ENCODE data around the gene BTN2A1. TPM values are rescaled to one million over a fixed set of nuclear protein-coding genes. Genes with fewer than 3 reads are reported as not detected.

The BTN2A1 gene
- total and polyA plus RNA-seq, 10 of the 15 experiments (the other 5 are each of a cell fraction or from before 2014, with no cell fraction given): 8.2 to 28.0 (median 15.8) TPM

- no peaks in the 10 kb centered on the region for H4K20me1 ChIP-seq (ENCODE audit: control insufficient read depth, insufficient read depth)
- SMC1A ChIA-PET (ENCODE audit: uncharacterized antibody, unreplicated experiment): no interaction called here
- POLR2A ChIA-PET: interaction anchor here (1.0 kb wide), 1 partner anchor 172 kb away, joined by 3 read pairs; no protein-coding TSS in a partner anchor
- RAD21 ChIA-PET (ENCODE audit: unreplicated experiment): no interaction called here
- no peak overlapping the region for H3K9ac ChIP-seq (ENCODE audit: control insufficient read depth, insufficient read depth, low read length)
- no TSS peak for BruUV-seq (replicated peaks)
- intact Hi-C loops (cut with micrococcal nuclease; ENCODE audit: unreplicated experiment): no loop called here
- TF ChIP-seq BCL3 (IDR thresholded peaks at IDR 0.05; ENCODE audit: borderline replicate concordance, insufficient read depth, low read depth, low read length, poor library complexity, severe bottlenecking): no peak
- TF ChIP-seq TCF12 (IDR thresholded peaks at IDR 0.05; ENCODE audit: low read depth, low read length): no peak
- TF ChIP-seq CREM (IDR thresholded peaks at IDR 0.05; ENCODE audit: low read depth): no peak
- no peak for TF ChIP-seq EZH2 (IDR thresholded peaks at IDR 0.05; ENCODE audit: borderline replicate concordance, control insufficient read depth, low read depth, low read length)
- TF ChIP-seq MEF2A (IDR thresholded peaks at IDR 0.05; ENCODE audit: insufficient read depth, low read depth, low read length): no peak
- TF ChIP-seq NR2F1 (conservative IDR thresholded peaks at IDR 0.05): no peak
- TF ChIP-seq MAX (IDR thresholded peaks at IDR 0.05; ENCODE audit: low read depth, low read length): no peak
- no peak for TF ChIP-seq TCF3 (IDR thresholded peaks at IDR 0.05; ENCODE audit: borderline replicate concordance, insufficient read depth, low read depth, low read length)
- ATAC-seq: no peak
- CTCF ChIA-PET: no interaction called here
- no peaks in the 10 kb centered on the region; the same call in 2 of the 3 replicates for H3K9me3 ChIP-seq (replicated peaks; ENCODE audit: control insufficient read depth, insufficient read depth, low read length)
- no peak overlapping the region for H3K4me3 ChIP-seq
- H3K79me2 ChIP-seq (ENCODE audit: control insufficient read depth, insufficient read depth, low read length): no peaks in the 10 kb centered on the region
- no peak overlapping the region for H2AFZ ChIP-seq (ENCODE audit: control insufficient read depth, low read depth, low read length)
- in situ Hi-C loops (cut with MboI): no loop called here
- FAIRE-seq: no peak
- no peak overlapping the region for H3K27ac ChIP-seq (ENCODE audit: control insufficient read depth, insufficient read depth)
- no peaks in the 10 kb centered on the region for H3K4me1 ChIP-seq (ENCODE audit: control insufficient read depth, insufficient read depth, low read length)
- no peaks in the 10 kb centered on the region for H3K36me3 ChIP-seq (ENCODE audit: control insufficient read depth in 2 of 2, insufficient read depth in 2 of 2, low read length in 1 of 2)
- WGBS (ENCODE audit: insufficient coverage, insufficient replicate concordance, low lambda C conversion rate, missing lambda C conversion rate): 57% methylated on average over 5 of the region's 5 CpGs
- H3K4me2 ChIP-seq (ENCODE audit: control insufficient read depth, insufficient read depth): no peak overlapping the region
- no peaks in the 10 kb centered on the region for H3K27me3 ChIP-seq (replicated peaks in 1 of 2; ENCODE audit: control insufficient read depth in 2 of 2, insufficient read depth in 2 of 2, low read length in 1 of 2)
- DNase-seq (ENCODE audit: low read depth, low spot score): no peak
Observed at GRCh38 chr6:26486358-26486757, 28.6 kb downstream of the BTN2A1 start.

All from GM12878 (cell line).